Measurements from ENCODE around the gene EEF1G. TPM values are rescaled to one million over a fixed set of nuclear protein-coding genes. Genes with fewer than 3 reads are reported as not detected.

The EEF1G gene
- total RNA-seq, 1 donor from 2014 or later: 899 TPM

- H3K36me3 ChIP-seq: peaks cover 53% of the 10 kb centered on the region
- peak overlapping the region; percentile 73 for H3K4me3 ChIP-seq
- no peak for TF ChIP-seq CTCF (IDR thresholded peaks at IDR 0.05)
- peak overlapping the region; percentile 92 for H3K27ac ChIP-seq
- H3K27me3 ChIP-seq (ENCODE audit: low read depth): no peaks in the 10 kb centered on the region
- H3K4me1 ChIP-seq: peaks cover 26% of the 10 kb centered on the region
- ATAC-seq: no peak
- intact Hi-C loops (cut with DNase I): no loop called here
- DNase-seq: no peak
- H3K9me3 ChIP-seq: no peaks in the 10 kb centered on the region
Measured at GRCh38 chr11:62610814-62611704, 37.4 kb upstream of the EEF1G start.

- H3K27ac ChIP-seq: peak overlapping the region; percentile 18
- DNase-seq: no peak
- intact Hi-C loops (cut with DNase I): no loop called here
- no peaks in the 10 kb centered on the region for H3K27me3 ChIP-seq (ENCODE audit: low read depth)
- no peak for TF ChIP-seq CTCF (IDR thresholded peaks at IDR 0.05)
- H3K9me3 ChIP-seq: no peaks in the 10 kb centered on the region
- no peak overlapping the region for H3K4me3 ChIP-seq
- peaks cover 57% of the 10 kb centered on the region for H3K36me3 ChIP-seq
- ATAC-seq: no peak
- peaks cover 26% of the 10 kb centered on the region for H3K4me1 ChIP-seq
Measured at GRCh38 chr11:62610403-62610802, 36.7 kb upstream of the EEF1G start.

- peaks cover 26% of the 10 kb centered on the region for H3K4me1 ChIP-seq
- no peak for TF ChIP-seq CTCF (IDR thresholded peaks at IDR 0.05)
- no peaks in the 10 kb centered on the region for H3K27me3 ChIP-seq (ENCODE audit: low read depth)
- H3K4me3 ChIP-seq: no peak overlapping the region
- H3K27ac ChIP-seq: no peak overlapping the region
- no peak for ATAC-seq
- intact Hi-C loops (cut with DNase I): no loop called here
- DNase-seq: no peak
- H3K9me3 ChIP-seq: no peaks in the 10 kb centered on the region
- peaks cover 65% of the 10 kb centered on the region for H3K36me3 ChIP-seq
Measured at GRCh38 chr11:62608776-62609175, 35.1 kb upstream of the EEF1G start.

GRCh38 chr11:62607714-62608113 lies 34.0 kb upstream of the EEF1G start:
- intact Hi-C loops (cut with DNase I): no loop called here
- Histone ChIP-seq H3K4me1 (peaks cover 26% of the 10 kb centered on the region), H3K36me3 (peaks cover 73% of the 10 kb centered on the region), H3K27ac (no peak overlapping the region), H3K4me3 (no peak overlapping the region), H3K27me3 (ENCODE audit: low read depth) (no peaks in the 10 kb centered on the region), H3K9me3 (no peaks in the 10 kb centered on the region)
- no peak for TF ChIP-seq CTCF (IDR thresholded peaks at IDR 0.05)
- no peak for ATAC-seq
- DNase-seq: no peak

DNA sequence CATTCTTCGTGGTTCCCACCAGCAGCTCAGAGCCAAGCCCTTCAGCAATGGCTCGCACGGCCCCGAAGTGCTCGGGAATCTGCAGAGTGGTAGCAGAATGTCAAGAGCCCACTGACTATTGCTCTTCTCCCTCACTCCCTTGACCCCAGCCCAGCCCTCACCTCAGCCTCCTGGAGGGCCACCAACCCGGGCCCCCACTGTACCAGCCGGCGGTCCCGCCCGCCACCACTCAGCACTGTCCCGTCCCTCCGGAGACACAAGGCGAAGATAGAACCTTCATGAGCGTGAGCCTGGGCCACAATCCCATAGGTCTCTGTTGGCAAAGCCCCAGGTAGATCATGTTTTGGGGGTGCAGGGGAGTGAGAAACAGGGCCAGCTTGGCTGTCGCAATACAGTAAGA lies 32.2 kb upstream of the EEF1G start:
- no peak overlapping the region for H3K27ac ChIP-seq
- H3K4me1 ChIP-seq: peaks cover 20% of the 10 kb centered on the region
- intact Hi-C loops (cut with DNase I): no loop called here
- H3K27me3 ChIP-seq (ENCODE audit: low read depth): no peaks in the 10 kb centered on the region
- DNase-seq (no peak), ATAC-seq (no peak)
- TF ChIP-seq CTCF (IDR thresholded peaks at IDR 0.05): no peak
- H3K36me3 ChIP-seq: peaks cover 73% of the 10 kb centered on the region
- no peak overlapping the region for H3K4me3 ChIP-seq
- no peaks in the 10 kb centered on the region for H3K9me3 ChIP-seq

All from lower lobe of right lung (tissue), 2 donors.